ENCODE measurements around the gene TIRAP.
A peak's percentile ranks its signal among the peaks of the same experiment; 100 is the strongest.
"Not testable (repeated sequence)": the region's sequence is repeated elsewhere in the genome, so short reads cannot be mapped to it uniquely, and the experiment has no call there.

Gene TIRAP

GRCh38 chr11:126290887-126291286 is 8.0 kb downstream of the TIRAP start:
- no peak for DNase-seq

GRCh38 chr11:126293726-126294125 is 10.8 kb downstream of the TIRAP start:
- no peak for DNase-seq

- DNase-seq = no peak
Measured at GRCh38 chr11:126297004-126297403, 14.1 kb downstream of the TIRAP start.

- DNase-seq = peak; percentile 82
Measured at GRCh38 chr11:126303623-126304456, 20.9 kb downstream of the TIRAP start, which contains the start of gene DCPS. Gene DCPS (plus strand): TSS chr11:126304060. CDS start chr11:126304081, 21 bp downstream.

- no peak for DNase-seq
Measured at GRCh38 chr11:126304457-126305075, 21.7 kb downstream of the TIRAP start.

GRCh38 chr11:126305699-126306098 is 22.8 kb downstream of the TIRAP start:
- DNase-seq = no peak

- DNase-seq = no peak
Measured at GRCh38 chr11:126307706-126308105, 24.8 kb downstream of the TIRAP start.

- no peak for DNase-seq
Measured at GRCh38 chr11:126308271-126308671, 25.4 kb downstream of the TIRAP start.

GRCh38 chr11:126308771-126309170 is 25.9 kb downstream of the TIRAP start:
- not testable (repeated sequence) for DNase-seq

- DNase-seq = peak; percentile 37
Measured at GRCh38 chr11:126310200-126310991, 27.5 kb downstream of the TIRAP start.

GRCh38 chr11:126310992-126311310 is 28.1 kb downstream of the TIRAP start:
- no peak for DNase-seq

GRCh38 chr11:126311401-126312291 is 28.8 kb downstream of the TIRAP start:
- no peak for DNase-seq

GRCh38 chr11:126312961-126313360 is 30.1 kb downstream of the TIRAP start:
- DNase-seq = no peak

- DNase-seq = no peak
Measured at GRCh38 chr11:126313826-126314225, 30.9 kb downstream of the TIRAP start.

- no peak for DNase-seq
Measured at GRCh38 chr11:126317432-126317755, 34.5 kb downstream of the TIRAP start.

GRCh38 chr11:126317756-126318573 is 35.1 kb downstream of the TIRAP start:
- no peak for DNase-seq

- no peak for DNase-seq
Measured at GRCh38 chr11:126318574-126319373, 35.9 kb downstream of the TIRAP start.

GRCh38 chr11:126319374-126319740 is 36.5 kb downstream of the TIRAP start:
- no peak for DNase-seq

GRCh38 chr11:126322996-126323395 is 40.1 kb downstream of the TIRAP start:
- DNase-seq = no peak

- DNase-seq = no peak
Measured at GRCh38 chr11:126327281-126328000, 44.5 kb downstream of the TIRAP start.

Measured in activated effector memory CD4-positive, alpha-beta T cell treated with Interleukin-2 at 50 U/mL for 16 hours (primary cell).